ENCODE data around the gene HLA-DMB.
A peak's percentile ranks its signal among the peaks of the same experiment; 100 is the strongest.
"Not testable (repeated sequence)": the region's sequence is repeated elsewhere in the genome, so short reads cannot be mapped to it uniquely, and the experiment has no call there.

The HLA-DMB gene

DNA sequence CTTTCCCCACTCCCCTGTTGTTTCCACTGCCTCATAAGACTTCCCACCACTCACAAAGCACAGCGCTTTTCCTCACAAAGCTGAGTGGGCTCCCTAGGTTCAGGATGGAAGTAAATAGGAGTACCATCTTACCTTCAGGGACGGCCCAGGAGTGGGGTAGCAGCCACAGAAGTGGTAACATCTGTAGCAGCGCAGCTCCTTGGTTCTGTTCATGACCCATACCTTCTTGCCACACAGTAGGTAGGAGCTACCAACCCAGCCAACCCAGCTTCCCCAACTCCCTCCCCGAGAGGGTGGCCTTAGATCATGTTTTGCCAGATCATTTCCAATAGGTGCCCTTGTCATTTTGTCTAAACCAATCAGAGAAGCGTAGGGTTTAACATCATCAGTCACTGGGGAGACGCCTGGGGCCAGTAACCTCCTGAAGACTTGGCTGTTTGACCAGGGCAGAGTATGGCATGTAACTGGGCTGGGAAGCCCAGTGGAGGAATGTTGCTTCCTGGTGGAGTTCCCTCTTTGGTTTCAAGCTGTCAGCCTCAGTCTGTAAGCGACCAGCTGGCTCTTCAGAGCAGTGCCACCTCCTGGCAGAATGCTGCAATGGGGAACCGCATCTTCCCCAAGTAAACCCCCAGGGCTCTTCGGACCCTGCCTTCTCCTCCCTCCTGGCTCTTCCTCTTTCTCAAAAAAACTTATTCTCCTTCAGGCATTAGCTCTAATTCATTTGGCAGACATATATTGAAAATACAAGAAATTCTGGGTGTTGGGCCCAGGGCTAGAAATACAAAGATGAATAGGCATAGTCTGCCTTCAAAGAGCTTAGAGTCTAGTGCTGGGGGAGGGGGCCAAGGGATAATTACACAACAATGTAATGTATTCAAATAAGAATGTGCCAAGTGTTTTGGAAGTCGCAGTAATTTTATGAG, 12.2 kb upstream of the HLA-DMB start, which contains the start of gene HLA-DMA:
Gene HLA-DMA, minus strand, starts transcription at position 281 of the 923 bp plus-strand sequence. Its CDS starts 61 bp downstream, at position 220.
- DNase-seq, result peak in 48 of 56 donors; percentile 15 to 81 (median 60)

DNA sequence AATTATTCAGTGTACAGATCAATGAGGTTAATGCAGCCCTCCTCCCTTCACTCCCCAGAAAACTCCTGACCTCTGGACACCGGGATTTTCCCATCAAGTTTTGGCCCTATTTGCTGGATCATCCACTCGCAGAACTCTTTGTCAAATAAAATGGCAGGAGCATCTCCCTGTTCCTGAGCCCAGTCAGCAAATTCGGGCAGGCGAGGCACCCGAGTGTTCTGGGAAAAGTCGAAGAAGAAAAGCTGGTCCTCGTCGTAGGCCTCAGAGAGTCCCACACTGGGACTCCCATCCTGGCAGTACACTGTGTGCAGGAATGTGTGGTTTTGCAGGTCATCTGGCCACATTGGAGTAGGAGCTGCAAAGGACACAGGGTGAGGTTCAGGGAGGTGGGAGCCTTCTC, 9.6 kb upstream of the HLA-DMB start:
- DNase-seq, result no peak

DNA sequence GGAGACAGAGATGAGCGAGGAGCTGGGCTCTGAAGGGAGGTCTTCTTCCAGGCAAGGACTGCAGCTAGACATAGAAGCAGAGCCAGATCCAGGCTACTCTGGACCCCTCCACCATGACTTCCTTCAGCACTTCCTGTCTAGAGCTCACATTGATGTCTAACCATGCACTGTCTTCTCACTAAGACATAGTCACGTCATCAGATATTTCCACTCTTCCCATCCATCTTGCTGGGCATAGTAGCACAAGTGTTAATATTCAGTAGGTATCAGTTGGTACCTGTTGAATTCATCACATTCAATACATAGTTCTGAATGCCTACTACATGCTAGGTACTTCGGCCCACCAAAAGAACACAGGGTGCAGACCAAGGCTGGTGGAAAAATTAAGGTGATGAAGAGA, 9.2 kb upstream of the HLA-DMB start:
- no peak for DNase-seq

DNA sequence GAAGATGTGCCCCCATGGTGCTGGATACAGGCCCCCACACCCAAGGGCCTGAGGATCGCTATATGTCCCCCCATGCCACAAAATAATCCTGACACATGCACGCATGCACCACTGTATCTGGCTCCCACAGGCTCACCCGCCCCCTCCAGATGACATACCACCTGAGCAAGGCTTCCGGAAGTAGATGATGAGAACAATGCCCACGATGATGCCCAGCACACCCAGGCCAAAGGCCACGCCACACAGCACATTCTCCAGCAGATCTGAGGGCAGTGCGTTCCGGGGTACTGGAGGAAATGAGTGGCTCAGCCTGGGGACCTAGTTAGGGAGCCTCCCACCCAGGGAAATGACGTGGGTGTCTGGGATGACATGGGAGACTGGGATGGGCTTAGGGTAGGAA, 8.3 kb upstream of the HLA-DMB start:
- no peak for DNase-seq

DNA sequence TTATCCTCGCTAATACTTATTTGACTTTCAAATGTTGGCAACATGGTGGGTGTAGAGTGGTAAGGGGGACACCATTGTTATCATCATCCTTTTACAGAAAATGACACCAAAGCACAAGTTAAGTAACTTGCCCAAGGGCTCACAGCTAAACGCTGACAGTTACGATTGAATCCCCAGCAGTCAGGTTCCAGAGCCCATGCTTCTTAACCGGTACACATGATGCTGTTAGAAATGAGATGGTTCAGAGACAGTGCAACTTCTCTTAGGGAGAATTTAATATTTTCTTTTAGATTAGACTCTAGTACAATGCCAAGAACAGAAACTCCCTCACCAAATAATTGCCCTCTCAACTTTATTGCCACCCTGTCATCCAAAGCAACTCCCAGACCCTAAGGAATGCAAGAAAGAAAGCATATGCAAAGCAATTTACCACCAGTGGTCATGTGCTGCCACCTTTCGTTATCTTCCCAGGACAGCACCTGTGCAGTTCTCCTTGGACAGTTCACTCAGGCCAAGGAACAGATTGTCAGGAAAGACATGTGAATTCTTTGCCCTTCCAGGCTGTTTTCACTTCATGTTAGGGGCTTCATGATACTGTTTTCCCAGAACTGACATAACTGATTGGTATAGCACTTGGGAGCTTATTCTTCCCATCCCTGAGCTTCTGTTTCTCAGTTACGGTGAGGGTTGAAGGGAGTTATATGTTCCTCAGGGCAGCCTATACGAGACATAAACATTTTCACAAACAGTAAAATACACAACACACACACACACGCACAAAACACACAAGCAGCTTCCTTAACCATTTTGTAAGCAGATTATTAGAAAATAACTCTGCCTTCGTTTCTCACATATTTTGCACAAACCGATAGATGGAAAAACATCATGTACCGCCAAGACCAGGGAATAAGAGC, 7.0 kb upstream of the HLA-DMB start:
- no peak for DNase-seq

DNA sequence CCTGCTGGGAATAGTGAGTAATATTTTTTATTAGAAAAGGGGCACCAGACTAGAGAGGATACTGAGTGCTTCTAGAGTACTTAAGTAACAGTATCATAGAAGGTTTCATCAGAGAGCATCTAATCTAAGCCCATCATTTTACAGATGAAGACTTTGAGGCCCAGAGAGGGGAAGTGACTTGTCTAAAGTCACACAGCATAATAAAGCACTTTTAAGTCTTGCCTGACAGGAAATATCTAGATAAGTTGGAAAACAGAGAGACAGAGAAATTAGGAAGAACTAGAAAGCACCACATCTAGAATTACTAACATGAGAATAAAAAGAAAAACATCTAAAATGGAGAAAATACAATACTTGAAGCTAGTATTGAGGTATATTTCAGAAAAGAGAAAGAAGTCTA, 6.1 kb upstream of the HLA-DMB start:
- no peak for DNase-seq

DNA sequence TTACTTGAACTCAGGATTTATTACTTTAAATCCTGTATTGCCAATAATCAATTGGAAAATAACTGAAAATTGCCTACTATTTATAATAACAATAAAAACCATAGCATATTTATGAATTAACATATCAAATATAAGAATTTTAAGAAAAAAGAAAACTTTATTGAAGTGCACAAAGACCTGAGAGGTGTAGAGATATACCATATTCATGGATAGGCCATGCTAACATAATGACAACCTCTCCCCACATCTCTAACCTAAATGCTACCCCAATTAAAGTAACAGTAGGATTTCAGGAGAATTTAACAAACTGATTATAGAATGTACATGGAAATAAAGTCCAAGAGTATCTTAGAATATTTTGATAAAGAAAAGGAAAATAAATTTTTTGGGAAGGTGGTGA, 5.1 kb upstream of the HLA-DMB start:
- DNase-seq, result no peak

DNA sequence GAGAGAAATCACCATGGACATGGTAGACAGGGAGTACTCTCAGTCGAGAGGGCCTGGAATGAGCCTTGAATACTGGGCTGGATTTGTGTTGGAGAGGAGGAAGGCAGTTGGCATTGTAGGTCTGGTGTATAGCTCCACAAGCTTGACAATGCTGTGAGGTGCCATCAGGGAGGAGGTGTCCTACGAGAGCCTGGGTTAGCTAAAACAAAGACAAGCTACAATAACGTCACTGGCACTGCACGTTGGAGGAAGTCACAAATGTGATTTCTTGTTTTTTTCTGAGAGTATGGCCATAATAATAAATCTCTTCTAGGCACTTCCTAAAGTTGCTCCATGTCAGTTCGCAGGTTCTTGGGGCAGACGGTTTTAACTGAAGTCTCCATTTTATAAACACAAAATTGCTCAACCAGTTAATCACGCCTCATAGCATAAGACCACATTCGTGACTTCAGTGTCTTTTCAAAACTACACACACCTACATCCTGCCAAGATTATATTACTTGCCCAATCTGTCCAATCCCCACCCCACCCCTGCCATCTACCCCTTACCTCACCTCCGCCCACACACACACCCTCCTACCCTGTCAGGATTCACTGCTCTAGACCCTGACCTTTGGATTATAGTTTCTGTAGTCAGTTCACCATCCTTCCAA, 4.4 kb upstream of the HLA-DMB start:
- no peak for DNase-seq

DNA sequence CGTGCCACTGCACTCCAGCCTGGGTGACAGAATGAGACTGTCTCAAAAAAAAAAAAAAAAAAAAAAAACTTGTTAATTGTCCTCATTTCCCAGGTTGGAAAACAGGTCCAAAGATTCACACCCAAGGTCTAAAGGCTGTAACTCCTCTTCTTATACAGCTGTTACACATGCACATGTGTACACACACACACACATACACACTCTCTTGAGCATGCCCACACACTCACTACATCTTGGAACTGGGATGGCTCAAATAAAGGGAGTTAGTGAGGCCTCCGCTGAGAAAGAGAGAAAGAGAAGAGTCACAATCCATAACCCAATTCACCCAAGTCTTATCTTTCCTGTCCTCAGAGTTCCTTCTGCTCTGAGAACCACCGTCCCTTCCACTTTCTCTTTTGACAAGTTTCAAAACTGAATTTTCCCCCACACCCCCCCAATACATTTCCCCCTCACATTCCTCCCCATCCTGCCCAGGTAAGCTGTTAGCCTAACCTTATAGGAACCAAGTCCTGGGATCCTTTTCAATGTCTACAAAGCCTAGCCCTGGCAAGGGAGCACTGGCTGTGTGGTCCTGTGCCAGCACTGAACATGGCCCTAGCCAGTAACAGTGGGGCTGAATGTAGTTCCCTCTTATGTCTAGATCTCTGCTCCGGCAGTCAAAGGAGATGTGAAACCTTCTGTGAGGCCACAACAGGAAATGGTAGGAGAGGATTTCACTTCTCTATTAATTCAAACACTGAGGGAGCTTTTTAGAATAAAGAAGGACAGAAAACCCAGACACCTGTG, 3.2 kb upstream of the HLA-DMB start:
- DNase-seq, result peak in 3 of 56 donors; percentile 6 to 33 (median 27)

DNA sequence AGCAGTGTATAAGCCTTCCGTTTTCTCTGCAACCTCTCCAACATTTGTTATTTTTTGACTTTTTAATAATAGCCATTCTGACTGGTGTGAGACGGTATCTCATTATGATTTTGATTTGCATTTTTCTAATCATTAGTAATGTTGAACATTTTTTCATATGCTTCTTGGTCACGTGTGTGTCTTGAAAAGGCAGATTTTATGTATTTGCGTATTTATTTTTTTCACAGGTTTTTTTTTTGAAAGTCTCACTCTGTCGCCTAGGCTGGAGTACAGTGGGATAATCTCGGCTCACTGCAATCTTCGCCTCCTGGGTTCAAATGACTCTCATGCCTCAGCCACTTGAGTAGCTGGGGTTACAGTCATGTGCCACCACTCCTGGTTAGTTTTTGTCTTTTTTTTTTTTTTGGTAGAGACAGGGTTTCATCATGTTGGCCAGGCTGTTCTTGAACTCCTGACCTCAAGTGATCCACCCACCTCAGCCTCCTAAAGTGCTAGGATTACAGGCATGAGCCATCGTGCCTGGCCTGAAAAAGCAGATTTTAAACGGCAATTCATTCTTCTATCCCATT, 1.8 kb upstream of the HLA-DMB start:
- not testable (repeated sequence) for DNase-seq

DNA sequence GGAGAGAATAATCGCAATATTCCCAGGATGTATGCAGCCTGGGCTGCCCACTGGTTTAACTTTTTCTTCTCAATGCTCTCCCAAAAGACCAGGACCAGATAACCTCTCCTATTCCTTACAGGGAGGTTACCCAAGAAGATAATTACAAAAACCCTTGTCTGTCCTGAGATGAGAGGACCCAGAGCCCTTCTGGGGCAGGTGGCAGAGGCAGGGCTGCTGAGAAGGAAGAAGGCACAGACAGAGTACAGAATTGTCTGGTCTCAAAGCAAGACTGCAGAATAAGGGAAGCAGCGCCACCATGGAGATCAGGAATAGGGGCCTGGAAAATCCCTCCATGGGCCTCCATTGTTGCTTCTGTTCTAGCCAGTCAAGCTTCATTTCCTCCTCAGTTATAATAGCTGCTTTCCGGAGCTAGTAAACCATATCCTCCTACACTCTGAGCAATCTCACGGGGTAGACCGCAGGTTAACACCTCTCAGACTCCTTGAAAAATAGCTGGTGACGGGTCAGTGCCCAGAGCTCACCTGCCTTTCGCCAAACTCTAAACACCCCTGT, 463 bp upstream of the HLA-DMB start:
- no peak for DNase-seq

DNA sequence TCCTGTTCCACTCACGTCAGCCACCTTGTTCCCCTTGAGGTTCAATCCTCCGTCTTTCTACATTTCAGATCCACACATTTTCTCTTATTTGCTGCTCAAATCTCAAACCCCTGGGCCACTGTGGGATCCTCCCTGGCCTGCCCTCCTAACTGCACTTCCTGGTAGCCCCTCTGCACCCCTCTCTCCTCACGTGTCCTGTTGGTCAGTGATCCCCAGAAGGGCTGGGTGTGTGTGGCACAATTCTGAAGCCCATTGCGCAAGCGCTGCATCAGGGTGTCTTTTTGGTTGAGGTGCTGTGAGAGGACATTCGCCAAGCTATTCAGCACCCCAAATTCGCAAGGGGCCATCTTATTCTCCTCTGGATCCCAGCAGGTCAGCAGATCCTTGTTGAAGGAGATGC, 2.3 kb downstream of the HLA-DMB start:
- no peak for DNase-seq

DNA sequence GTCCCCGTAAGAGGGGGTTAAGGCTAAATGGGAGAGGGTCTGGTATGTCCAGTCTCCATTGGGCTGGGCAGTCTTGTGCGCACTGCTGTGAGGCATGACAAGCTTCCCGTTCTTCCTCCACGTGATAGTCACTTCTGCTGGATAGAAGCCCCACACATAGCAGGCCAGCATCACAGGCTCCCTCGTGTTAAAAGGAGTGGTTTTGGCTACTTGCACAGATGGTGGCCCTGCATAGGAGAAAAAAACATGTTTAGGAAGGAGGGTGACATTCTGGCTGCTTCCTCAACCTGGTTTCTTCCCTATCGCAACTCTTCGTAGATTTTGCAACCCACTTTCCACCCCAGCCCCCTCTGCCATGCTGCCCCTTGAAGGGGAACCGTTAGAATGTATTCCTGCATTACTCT, 3.6 kb downstream of the HLA-DMB start:
- DNase-seq, result peak in 6 of 56 donors; percentile 8 to 43 (median 27)

DNA sequence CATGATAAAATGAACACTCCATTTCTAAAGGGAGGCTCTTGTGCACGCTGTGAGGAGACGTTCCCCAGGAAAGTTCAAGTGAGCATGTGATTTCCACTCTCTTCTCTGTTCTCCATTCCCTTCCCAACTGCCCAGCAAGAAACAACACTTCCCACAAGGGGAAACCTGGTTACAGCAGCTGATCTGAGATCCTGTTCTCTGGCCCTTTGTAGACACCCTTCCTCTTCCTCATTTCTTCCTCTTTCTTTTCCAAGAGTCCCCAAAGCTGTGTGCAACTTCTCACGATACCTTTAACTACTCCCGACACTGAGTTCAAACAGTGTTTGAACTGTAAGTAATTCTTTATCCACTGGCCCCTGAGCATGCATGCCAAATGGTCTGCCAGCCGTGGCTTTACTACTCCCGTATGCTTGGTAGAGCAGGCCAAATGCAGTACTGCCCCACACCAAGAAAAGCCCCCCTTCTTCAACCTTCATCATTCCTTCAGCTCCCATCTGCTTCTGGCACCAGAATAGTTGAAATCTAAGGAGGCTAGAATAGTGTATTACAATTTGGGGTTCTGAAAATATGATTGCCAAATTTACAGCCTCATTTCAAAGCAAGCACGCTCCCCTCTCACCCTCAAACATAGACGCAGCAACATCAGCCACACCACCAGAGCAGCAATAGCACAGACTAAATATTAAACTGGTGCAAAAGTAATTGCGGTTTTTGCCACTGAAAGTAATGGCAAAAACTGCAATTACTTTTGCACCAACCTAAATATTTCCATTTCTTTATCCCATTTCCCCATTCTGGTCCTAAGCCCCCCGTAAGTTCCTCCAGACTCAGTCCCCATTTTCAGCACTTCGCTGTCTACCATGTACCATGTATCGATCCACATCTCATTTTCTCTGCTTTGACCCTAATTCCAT, 4.3 kb downstream of the HLA-DMB start:
- DNase-seq, result peak in 1 of 56 donors; percentile 27

DNA sequence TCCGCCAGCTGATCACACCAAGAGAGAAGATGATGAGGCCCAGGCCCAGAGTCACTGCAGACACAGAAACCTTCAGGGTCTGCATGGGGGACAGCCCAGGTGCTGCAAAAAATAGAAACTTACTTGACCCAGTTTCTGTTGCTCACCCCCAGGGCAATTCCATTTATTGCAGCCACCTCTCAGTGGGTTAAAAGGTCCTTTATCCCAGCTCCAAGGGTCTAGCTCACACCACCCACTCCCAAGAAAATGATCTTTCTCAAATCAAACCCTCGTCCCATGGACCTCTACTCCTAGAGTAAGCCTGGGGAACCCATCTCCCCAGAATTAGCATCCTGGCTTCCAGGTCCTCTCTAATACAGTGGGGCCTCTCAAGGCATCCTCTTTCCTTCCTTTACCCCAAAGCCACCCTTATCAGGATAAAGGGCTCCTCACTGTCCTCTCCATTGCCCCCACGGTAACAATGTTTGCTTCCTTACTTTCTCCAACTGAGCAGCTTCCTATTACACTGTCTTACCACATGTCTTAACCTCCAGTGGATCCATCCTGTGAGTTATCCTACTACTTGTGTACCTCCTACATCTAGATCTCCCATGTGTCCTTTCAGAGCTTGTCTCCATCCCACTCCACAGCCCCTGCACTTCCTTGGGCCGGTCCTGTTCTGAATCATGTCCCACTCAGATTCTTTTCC, 5.1 kb downstream of the HLA-DMB start:
- no peak for DNase-seq

DNA sequence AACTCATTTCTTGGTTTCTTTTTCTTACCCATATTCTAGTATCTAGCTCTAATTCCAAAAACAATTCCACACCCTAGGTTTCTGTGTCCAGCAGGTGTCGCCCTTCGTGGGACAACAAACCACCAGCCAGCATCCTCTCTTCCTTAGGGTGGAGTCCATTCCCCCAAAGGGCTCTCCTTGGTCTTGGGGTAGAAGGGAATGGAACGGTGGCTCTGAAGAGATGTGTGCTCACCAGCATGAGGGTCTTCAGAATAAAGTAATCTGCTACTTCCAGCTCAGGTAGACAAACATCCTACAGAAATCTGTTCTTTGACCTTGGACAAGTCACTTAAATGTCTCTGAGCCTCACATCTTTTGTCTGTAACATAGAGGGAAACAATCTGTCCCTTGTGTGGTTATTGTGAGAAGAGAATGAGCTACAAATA, 7.2 kb downstream of the HLA-DMB start:
- peak in 33 of 56 donors; percentile 3 to 88 (median 38) for DNase-seq

DNA sequence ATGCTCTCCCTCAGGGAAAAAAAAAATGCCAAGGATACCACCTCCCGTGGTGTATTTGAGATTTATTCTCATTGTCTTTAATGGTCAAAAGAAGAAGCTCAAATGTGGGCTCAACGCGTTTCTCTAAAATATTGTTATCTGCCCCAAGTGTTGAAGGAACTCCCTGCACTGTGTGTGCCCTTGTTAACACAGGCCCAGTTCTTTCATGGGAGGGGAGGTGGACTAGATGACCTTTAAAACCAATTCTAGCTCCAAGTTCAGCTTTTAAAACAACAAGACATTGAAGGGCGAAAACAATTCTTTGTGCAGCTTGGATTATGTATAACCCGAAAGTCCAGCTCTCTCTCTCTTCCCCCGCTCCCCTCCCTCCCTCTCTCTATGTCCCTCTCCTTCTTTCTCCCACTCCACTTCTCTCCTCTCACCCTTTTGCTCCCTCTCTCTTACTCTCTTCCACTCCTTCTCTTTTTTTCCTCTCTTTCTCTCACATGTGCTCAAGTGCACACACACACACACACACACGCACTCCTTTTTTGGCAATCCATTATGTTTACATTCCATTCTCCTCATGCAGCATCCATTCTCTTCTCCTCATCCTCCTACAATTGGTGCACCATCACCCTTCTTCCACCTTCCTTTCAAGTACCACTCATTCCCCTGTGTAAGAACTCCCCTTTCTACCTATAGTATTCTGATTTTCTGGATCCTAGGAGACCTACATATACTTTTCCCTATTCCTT, 8.5 kb downstream of the HLA-DMB start:
- DNase-seq, result no peak
